Activated CD4-positive, alpha-beta T cell treated with anti-CD3 and anti-CD28 coated beads, Interleukin-2, amount 10 ng/mL, durations not matched to agents 24 days and 14 days (primary cell): ENCODE data around the gene TSPAN11. TPM values are rescaled to one million over a fixed set of nuclear protein-coding genes. Genes with fewer than 3 reads are reported as not detected.

Experiments used
- DNase-seq: peaks from one replicate; pipeline ENCODE4 v3.0.0; 2022
- H3K27ac Mint-ChIP-seq: one replicate; pipeline ENCODE4 v1.8.0; 2022; ENCODE audit warnings: mild to moderate bottlenecking, mixed read lengths
- H3K27me3 Mint-ChIP-seq: one replicate; pipeline ENCODE4 v1.8.0; 2022; ENCODE audit warnings: mixed read lengths
- H3K36me3 Mint-ChIP-seq: one replicate; pipeline ENCODE4 v1.8.0; 2022; ENCODE audit warnings: low read depth, mild to moderate bottlenecking, mixed read lengths
- H3K4me1 Mint-ChIP-seq: one replicate; pipeline ENCODE4 v1.8.0; 2021; ENCODE audit warnings: mixed read lengths
- H3K4me3 Mint-ChIP-seq: one replicate; pipeline ENCODE4 v1.8.0; 2022; ENCODE audit warnings: mild to moderate bottlenecking, moderate library complexity, mixed read lengths
- H3K9me3 Mint-ChIP-seq: one replicate; pipeline ENCODE4 v1.8.0; 2021; ENCODE audit warnings: mixed read lengths
- intact Hi-C: fragments of 100-400 bp; cut with micrococcal nuclease; formaldehyde crosslinking; loops from one replicate; pipeline ENCODE4 v1.15.1; 2023
- total RNA-seq: library from RNA; stranded (reverse); gene quantifications from 2 replicates; pipeline ENCODE4 v1.2.3, GENCODE V29; 2022

TSPAN11 gene
- total RNA-seq, 1 donor from 2014 or later: not detected

- no peak for DNase-seq
- intact Hi-C loops: no loop called here
- Mint-ChIP-seq H3K27ac (no peak overlapping the region), H3K4me3 (no peak overlapping the region), H3K9me3 (no peaks in the 10 kb centered on the region), H3K36me3 (no peaks in the 10 kb centered on the region), H3K4me1 (no peaks in the 10 kb centered on the region), H3K27me3 (peaks cover 2% of the 10 kb centered on the region)
These were observed 24.5 kb upstream of the TSPAN11 start for GRCh38 chr12:30902001-30902400.

DNA sequence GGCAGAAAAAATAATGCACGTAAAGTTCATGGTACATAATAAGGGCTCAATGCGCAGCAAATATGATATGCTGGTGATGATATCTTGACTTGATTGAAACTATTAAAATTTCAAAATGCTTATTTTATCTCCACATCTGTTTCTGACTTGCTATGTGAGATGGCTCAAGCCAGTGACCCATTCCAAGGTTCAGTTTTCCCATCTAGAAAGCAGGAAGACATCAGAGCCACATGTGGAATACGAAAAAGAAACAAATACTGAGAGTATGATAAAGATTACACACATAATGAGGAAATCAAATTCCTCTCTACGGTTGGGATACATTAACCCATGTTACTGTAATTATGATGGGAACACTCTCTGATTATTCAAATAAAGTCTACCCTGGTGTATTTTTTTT is 24.0 kb upstream of the TSPAN11 start:
- Mint-ChIP-seq H3K9me3 (no peaks in the 10 kb centered on the region), H3K4me3 (no peak overlapping the region), H3K36me3 (no peaks in the 10 kb centered on the region), H3K27me3 (peaks cover 2% of the 10 kb centered on the region), H3K27ac (no peak overlapping the region), H3K4me1 (no peaks in the 10 kb centered on the region)
- no peak for DNase-seq
- intact Hi-C loops: no loop called here

DNA sequence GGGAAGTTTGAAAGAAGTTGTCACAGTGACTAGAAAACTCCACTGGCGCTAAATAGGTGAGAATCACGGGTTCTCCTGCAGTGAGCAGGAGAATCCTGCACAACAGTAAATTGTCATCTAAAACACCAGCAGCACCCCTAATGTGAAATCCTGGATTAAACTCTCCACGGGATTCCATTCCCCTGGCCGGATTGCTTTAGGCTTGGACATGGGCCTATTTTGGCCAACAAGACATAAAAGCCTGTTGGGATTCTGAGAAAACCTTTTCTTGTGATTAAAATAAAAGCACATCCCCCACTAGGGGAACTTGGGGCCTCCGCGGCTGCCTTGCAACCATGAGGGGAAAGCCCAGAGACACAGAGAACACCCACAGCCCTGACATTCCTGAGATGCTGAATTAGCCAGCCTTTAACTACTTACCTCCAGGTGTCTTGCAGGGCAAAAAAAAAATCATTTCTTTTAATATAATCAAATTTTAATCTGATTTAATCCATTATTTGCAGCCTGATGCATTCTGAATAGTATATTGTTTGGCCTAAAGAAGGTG is 21.0 kb upstream of the TSPAN11 start:
- no peak overlapping the region for H3K4me3 Mint-ChIP-seq
- no peaks in the 10 kb centered on the region for H3K4me1 Mint-ChIP-seq
- intact Hi-C loops: no loop called here
- H3K9me3 Mint-ChIP-seq: no peaks in the 10 kb centered on the region
- DNase-seq: no peak
- H3K27me3 Mint-ChIP-seq: peaks cover 2% of the 10 kb centered on the region
- no peaks in the 10 kb centered on the region for H3K36me3 Mint-ChIP-seq
- H3K27ac Mint-ChIP-seq: no peak overlapping the region

DNA sequence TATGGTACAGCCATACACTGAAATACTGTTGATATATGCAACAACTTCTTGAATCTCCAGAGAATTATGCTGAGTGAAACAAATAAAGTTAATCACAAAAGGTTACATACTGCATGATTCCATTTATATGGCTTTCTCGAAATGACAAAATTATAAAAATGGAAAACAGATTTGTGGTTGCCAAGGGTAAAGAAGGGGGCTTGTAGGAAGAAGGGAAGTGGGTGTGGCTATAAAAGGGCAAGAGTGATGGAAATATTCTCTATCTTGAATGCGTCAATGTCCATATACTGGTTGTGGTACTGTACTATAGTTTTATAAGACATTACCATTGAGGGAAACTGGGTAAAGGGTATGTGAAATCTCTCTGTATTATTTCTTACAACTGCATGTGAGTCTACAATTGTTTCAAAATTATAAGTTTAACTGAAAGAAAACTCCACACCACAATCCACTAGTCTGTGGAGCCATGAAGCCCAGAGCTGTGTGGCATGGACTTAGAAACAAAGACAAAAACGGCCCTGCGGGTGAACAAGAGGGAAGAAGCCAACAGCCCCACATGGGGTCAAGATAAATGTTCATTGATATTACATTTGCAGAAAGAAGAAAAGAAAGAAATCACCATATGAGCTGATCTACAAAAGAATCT is 18.3 kb upstream of the TSPAN11 start:
- no peak overlapping the region for H3K4me3 Mint-ChIP-seq
- H3K27me3 Mint-ChIP-seq: peaks cover 2% of the 10 kb centered on the region
- intact Hi-C loops: no loop called here
- H3K27ac Mint-ChIP-seq: no peak overlapping the region
- H3K36me3 Mint-ChIP-seq: no peaks in the 10 kb centered on the region
- no peaks in the 10 kb centered on the region for H3K4me1 Mint-ChIP-seq
- H3K9me3 Mint-ChIP-seq: no peaks in the 10 kb centered on the region
- DNase-seq: no peak

GRCh38 chr12:30908722-30909348 is 17.7 kb upstream of the TSPAN11 start:
- Mint-ChIP-seq H3K27ac (no peak overlapping the region), H3K4me1 (no peaks in the 10 kb centered on the region), H3K27me3 (peaks cover 2% of the 10 kb centered on the region), H3K36me3 (no peaks in the 10 kb centered on the region), H3K4me3 (no peak overlapping the region), H3K9me3 (no peaks in the 10 kb centered on the region)
- DNase-seq: no peak
- intact Hi-C loops: no loop called here

DNA sequence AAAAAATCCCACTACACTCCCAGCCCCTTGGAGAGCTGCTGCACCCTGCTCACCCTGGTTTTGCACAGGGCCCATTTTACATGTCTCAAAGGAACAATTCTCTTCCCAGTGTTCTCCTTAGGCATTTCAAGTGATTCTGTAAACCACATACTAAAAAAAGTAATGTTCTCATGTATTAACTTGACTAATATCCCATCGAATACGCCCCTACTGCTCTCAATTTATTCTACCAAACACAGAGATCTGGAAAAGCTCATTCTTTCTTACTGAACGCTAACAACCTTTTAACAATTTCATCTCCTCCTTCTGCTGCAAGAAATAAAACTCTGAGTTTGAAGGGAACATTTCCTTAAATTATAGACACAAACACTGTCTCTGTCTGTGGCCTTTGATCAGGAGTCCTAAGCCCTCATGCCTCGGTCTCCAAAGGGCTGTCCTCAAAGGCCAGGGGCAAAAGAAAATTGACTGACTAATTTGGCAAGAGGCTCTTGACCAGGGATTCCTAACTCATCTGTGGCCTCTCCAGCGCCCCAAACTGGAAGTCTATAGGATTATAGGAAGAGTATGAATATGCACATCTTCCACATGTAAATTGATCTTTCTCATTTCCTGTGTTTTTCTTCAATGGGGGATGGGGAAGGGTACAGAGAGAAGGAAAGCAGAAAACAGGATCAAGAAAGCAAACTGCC is 17.1 kb upstream of the TSPAN11 start:
- peaks cover 2% of the 10 kb centered on the region for H3K27me3 Mint-ChIP-seq
- H3K4me3 Mint-ChIP-seq: no peak overlapping the region
- no peak for DNase-seq
- no peaks in the 10 kb centered on the region for H3K4me1 Mint-ChIP-seq
- no peak overlapping the region for H3K27ac Mint-ChIP-seq
- no peaks in the 10 kb centered on the region for H3K36me3 Mint-ChIP-seq
- intact Hi-C loops: no loop called here
- no peaks in the 10 kb centered on the region for H3K9me3 Mint-ChIP-seq

GRCh38 chr12:30910038-30910350 is 16.6 kb upstream of the TSPAN11 start:
- no peaks in the 10 kb centered on the region for H3K36me3 Mint-ChIP-seq
- no peak overlapping the region for H3K4me3 Mint-ChIP-seq
- no peaks in the 10 kb centered on the region for H3K9me3 Mint-ChIP-seq
- no peaks in the 10 kb centered on the region for H3K4me1 Mint-ChIP-seq
- no peak for DNase-seq
- intact Hi-C loops: no loop called here
- H3K27ac Mint-ChIP-seq: no peak overlapping the region
- H3K27me3 Mint-ChIP-seq: peaks cover 2% of the 10 kb centered on the region

GRCh38 chr12:30911207-30911606 is 15.3 kb upstream of the TSPAN11 start:
- Mint-ChIP-seq H3K4me1 (no peaks in the 10 kb centered on the region), H3K27ac (no peak overlapping the region), H3K27me3 (peaks cover 2% of the 10 kb centered on the region), H3K4me3 (no peak overlapping the region), H3K9me3 (no peaks in the 10 kb centered on the region), H3K36me3 (no peaks in the 10 kb centered on the region)
- no peak for DNase-seq
- intact Hi-C loops: no loop called here

DNA sequence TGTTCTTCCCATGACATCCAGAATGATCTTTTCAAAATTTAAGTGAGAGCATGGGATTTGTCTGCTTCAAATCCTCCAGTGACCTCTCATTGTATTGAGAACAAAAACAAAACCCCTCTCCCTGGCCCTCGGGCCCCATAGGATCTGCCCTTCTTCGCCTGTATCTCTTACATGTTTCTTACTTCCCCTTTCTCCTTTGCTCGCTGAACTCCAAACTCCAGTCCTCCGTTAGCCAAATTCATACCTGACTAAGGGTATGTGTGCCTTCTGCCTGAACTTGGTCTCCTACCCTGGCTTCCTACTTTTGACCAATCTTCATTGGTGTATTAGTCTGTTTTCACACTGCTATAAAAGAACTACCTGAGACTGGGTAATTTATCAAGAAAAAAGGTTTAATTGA is 13.2 kb upstream of the TSPAN11 start:
- no peak for DNase-seq
- no peaks in the 10 kb centered on the region for H3K4me1 Mint-ChIP-seq
- no peaks in the 10 kb centered on the region for H3K9me3 Mint-ChIP-seq
- H3K27me3 Mint-ChIP-seq: peaks cover 7% of the 10 kb centered on the region
- no peak overlapping the region for H3K27ac Mint-ChIP-seq
- intact Hi-C loops: no loop called here
- no peak overlapping the region for H3K4me3 Mint-ChIP-seq
- no peaks in the 10 kb centered on the region for H3K36me3 Mint-ChIP-seq

- Mint-ChIP-seq H3K9me3 (no peaks in the 10 kb centered on the region), H3K4me3 (no peak overlapping the region), H3K4me1 (no peaks in the 10 kb centered on the region), H3K27ac (no peak overlapping the region), H3K27me3 (peaks cover 7% of the 10 kb centered on the region), H3K36me3 (no peaks in the 10 kb centered on the region)
- intact Hi-C loops: no loop called here
- DNase-seq: no peak
These were observed 11.5 kb upstream of the TSPAN11 start for GRCh38 chr12:30914986-30915591.

GRCh38 chr12:30923057-30923456 is 3.5 kb upstream of the TSPAN11 start:
- Mint-ChIP-seq H3K27me3 (peaks cover 45% of the 10 kb centered on the region), H3K9me3 (no peaks in the 10 kb centered on the region), H3K27ac (no peak overlapping the region), H3K36me3 (no peaks in the 10 kb centered on the region), H3K4me3 (no peak overlapping the region), H3K4me1 (no peaks in the 10 kb centered on the region)
- intact Hi-C loops: no loop called here
- DNase-seq: no peak

GRCh38 chr12:30925607-30926242 is 823 bp upstream of the TSPAN11 start:
- Mint-ChIP-seq H3K4me1 (no peaks in the 10 kb centered on the region), H3K27ac (no peak overlapping the region), H3K4me3 (no peak overlapping the region), H3K9me3 (no peaks in the 10 kb centered on the region), H3K27me3 (peaks cover 52% of the 10 kb centered on the region), H3K36me3 (no peaks in the 10 kb centered on the region)
- intact Hi-C loops: no loop called here
- DNase-seq: no peak

DNA sequence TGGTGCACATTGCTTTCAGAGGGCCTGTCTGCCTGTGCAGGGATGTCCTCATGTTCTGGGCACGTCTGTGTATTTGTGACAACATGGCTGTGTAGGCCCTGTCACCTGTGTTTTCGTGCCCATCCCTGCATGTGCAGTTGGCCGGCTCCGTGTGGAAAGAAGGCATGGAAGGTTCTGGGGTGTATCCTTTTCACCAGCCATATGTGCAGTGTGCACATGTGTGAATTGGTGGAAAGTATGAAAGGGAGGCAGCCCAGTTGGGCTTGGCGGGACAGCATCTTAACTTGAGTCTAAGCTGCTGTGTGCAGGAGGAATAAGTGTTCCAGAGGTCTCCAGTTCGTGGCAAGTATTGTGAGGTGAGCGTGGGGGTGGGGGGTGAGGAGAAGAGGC is 669 bp downstream of the TSPAN11 start:
- DNase-seq: no peak
- Mint-ChIP-seq H3K9me3 (no peaks in the 10 kb centered on the region), H3K4me3 (no peak overlapping the region), H3K36me3 (no peaks in the 10 kb centered on the region), H3K27me3 (peaks cover 52% of the 10 kb centered on the region), H3K4me1 (no peaks in the 10 kb centered on the region), H3K27ac (no peak overlapping the region)
- intact Hi-C loops: no loop called here
